Pancreas (tissue), 10 donors: ENCODE data around the gene C12orf60. TPM values are rescaled to one million over a fixed set of nuclear protein-coding genes. Genes with fewer than 3 reads are reported as not detected.

Experiments
- ATAC-seq, 4 donors: fragments of 200-7000 bp; cut with Tn5 transposase; one replicate each; pipeline versions ENCODE4 v1.8.0 to v1.9.1; 2020; ENCODE audit warnings: mild to moderate bottlenecking in 4 of 4, moderate library complexity in 4 of 4
- DNase-seq, 6 donors: peaks; one replicate each; pipeline ENCODE4 v3.0.0-alpha.2; 2020
- FAIRE-seq: peaks from 2 replicates; lab custom pipeline; 2012; peaks lifted over from hg19 to GRCh38; lab: Jason Lieb, UNC
- H3K27ac ChIP-seq, 4 donors: fragments of 200-600 bp; sonication (generic); 1 replicate in 3 of 4; 2 replicates in 1 of 4; pipeline versions ENCODE4 v1.5.0 to v1.8.0; 2020
- H3K27me3 ChIP-seq, 4 donors: fragments of 200-600 bp; one replicate each; pipeline ENCODE4 v1.8.0; 2021
- H3K36me3 ChIP-seq, 3 donors: fragments of 200-600 bp; sonication (generic) in 1 of 3; one replicate each; pipeline versions ENCODE4 v1.5.0 to v1.8.0; 2020 to 2021
- H3K4me1 ChIP-seq, 3 donors: fragments of 200-600 bp; one replicate each; pipeline ENCODE4 v1.8.0; 2021
- H3K4me3 ChIP-seq, 4 donors: fragments of 200-600 bp; sonication (generic) in 2 of 4; one replicate each; pipeline versions ENCODE4 v1.5.0 to v1.8.0; 2020 to 2021
- H3K9me3 ChIP-seq, 4 donors: fragments of 200-600 bp; one replicate each; pipeline ENCODE4 v1.8.0; 2021
- WGBS, 2 donors: extraction: QIAGEN DNeasy Blood & Tissue Kit; methylation state at CpG; one replicate each; pipeline ENCODE4 v1.1.7; 2013; 5-methylcytosine and 5-hydroxymethylcytosine counted together
- intact Hi-C, 3 donors: fragments of 100-400 bp; cut with DNase I; formaldehyde crosslinking; loops; one replicate each; pipeline versions ENCODE4 v1.11.1 to v1.14.2; 2022
- polyA plus RNA-seq, 2 donors: library from polyadenylated mRNA; stranded (reverse); fragments of 200-250 nt; gene quantifications; one replicate each; pipeline ENCODE4 v1.2.3, GENCODE V29; 2013
- total RNA-seq, 6 donors: library from RNA; stranded (reverse); fragmentation: NEBNext Ultra II Directional in 4 of 6; extraction: Animal tissue kit (Norgen Biotek cat#: 25700) in 4 of 6; gene quantifications; one replicate each; pipeline versions ENCODE4 v1.2.1 to v1.2.4, GENCODE V29; 2021 to 2023
- TF ChIP-seq, protein P1 (sequence below), 4 donors: fragments of 200-600 bp; sonication (generic) in 3 of 4; IDR thresholded peaks; one replicate each; pipeline versions ENCODE4 v1.5.0 to v1.8.0; 2021; ENCODE audit warnings: antibody characterized with exemption in 4 of 4
- donor health status: healthy with polysubstance abuse.
- donor health status: DM: no; HTN: no; CAD: no; lungs with moderate emphysema.
- donor health status: DM: no; HTN: no; CAD: no.
- donor health status: control.
- donor health status: control.
- donor health status: Bipolar disorder and iron deficiency.
- donor health status: DM: yes; HTN: yes; CAD: no.
- donor health status: DM: no; HTN: no; CAD: no.
- donor health status: DM: no; HTN: no; CAD: no.
- donor health status: DM: yes; HTN: yes; CAD: no.

C12orf60 gene
- total and polyA plus RNA-seq, 8 donors = 0.28 to 1.0 (median 0.62) TPM

DNA sequence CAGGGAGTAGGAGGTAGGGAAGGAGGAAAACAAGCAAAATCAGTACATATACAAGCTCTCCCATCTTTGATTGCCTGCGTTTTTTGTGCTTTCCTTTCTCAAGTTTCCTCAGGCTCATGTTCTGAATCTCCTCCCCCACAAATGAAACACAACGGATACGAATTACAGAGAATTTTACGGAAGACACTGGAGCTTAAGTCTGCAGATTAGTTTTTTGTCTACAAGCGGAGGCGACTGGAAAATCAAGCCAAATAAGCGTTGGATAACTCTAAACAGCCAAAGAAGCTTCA is 804 bp upstream of the C12orf60 start:
- WGBS, 2 donors = 0% methylated on average over 7 of the region's 7 CpGs
- DNase-seq = no peak

DNA sequence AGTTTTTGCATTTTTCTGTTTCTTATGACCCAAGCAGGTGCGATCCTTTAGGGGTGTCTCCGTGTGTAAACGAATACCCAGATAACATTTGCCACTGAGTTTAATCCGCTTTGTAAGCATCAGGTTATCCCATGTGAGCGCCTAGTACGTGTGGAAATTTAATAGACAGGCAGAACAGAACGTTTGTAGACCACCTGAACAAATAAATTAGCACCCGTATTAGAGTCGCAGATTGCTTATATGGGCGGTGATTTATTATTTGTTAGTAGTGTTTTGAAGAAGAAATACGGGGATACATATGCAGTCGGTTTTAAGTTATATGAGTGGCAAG is 325 bp downstream of the C12orf60 start:
- H3K27ac ChIP-seq = peak overlapping the region in 3 of 4 donors; percentile 42 to 87 (median 68)
- TF ChIP-seq, protein P1, sequence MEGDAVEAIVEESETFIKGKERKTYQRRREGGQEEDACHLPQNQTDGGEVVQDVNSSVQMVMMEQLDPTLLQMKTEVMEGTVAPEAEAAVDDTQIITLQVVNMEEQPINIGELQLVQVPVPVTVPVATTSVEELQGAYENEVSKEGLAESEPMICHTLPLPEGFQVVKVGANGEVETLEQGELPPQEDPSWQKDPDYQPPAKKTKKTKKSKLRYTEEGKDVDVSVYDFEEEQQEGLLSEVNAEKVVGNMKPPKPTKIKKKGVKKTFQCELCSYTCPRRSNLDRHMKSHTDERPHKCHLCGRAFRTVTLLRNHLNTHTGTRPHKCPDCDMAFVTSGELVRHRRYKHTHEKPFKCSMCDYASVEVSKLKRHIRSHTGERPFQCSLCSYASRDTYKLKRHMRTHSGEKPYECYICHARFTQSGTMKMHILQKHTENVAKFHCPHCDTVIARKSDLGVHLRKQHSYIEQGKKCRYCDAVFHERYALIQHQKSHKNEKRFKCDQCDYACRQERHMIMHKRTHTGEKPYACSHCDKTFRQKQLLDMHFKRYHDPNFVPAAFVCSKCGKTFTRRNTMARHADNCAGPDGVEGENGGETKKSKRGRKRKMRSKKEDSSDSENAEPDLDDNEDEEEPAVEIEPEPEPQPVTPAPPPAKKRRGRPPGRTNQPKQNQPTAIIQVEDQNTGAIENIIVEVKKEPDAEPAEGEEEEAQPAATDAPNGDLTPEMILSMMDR (IDR thresholded peaks at IDR 0.05) = no peak
- peaks cover 7 to 16% (median 11%) of the 10 kb centered on the region in 3 donors for H3K4me1 ChIP-seq
- DNase-seq = no peak
- peak; percentile 15 to 33 (median 24) for ATAC-seq
- intact Hi-C loops = no loop called here
- H3K9me3 ChIP-seq = no peaks in the 10 kb centered on the region
- 0 to 1% methylated on average over 12 of the region's 12 CpGs for WGBS, 2 donors
- no peak for FAIRE-seq
- peaks cover 0 to 7% (median 0%) of the 10 kb centered on the region in 3 donors for H3K36me3 ChIP-seq
- peak overlapping the region; percentile 23 to 88 (median 54) for H3K4me3 ChIP-seq
- H3K27me3 ChIP-seq = no peaks in the 10 kb centered on the region

More for the DNA sequence above, 804 bp upstream of the C12orf60 start:
- TF ChIP-seq, protein P1 (IDR thresholded peaks at IDR 0.05) = no peak
- H3K27ac ChIP-seq = peak overlapping the region; percentile 68 to 87 (median 77)
- H3K4me1 ChIP-seq = peaks cover 7 to 16% (median 11%) of the 10 kb centered on the region in 3 donors
- peaks cover 0 to 15% (median 2%) of the 10 kb centered on the region in 3 donors for H3K36me3 ChIP-seq
- FAIRE-seq = no peak
- H3K9me3 ChIP-seq = no peaks in the 10 kb centered on the region
- H3K4me3 ChIP-seq = peak overlapping the region; percentile 72 to 89 (median 84)
- no peaks in the 10 kb centered on the region for H3K27me3 ChIP-seq
- ATAC-seq = no peak
- intact Hi-C loops = no loop called here

DNA sequence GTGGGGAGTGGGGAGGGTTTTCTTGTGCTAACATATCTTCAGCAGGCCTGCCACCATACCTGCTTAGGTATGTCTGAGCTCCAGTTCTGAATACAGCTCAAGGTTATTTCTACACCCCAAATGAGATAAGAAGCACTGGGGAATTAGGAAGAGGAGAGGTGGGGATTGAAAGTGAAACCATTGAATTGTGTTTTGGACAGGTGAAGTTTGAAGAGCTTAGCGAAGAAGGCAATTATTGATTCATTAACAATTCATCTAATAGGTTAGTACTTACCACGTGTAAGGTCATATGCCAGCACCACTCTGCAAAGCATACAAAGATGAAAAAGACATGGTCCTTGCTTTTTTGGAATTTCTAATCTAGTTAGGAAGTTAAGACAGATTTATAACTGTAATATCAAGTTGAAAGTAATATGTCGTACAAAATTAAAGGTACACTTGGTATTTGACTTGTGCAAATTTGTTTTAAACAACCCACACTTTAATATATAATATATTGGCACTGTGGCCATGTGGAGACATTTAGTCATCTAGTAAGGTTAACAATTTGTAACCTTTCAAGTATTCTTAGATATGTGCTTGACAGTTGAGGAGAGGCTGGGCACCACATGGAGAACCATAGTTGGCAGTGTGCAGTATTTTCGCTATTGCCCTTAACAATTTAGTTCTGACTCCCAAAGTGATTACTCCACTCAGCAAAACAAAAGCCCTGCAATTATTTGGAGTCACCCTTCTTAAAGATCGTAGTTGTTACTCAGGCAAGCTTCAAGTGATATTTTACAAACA is 6.9 kb downstream of the C12orf60 start:
- no peak overlapping the region for H3K4me3 ChIP-seq
- no peak overlapping the region for H3K27ac ChIP-seq
- ATAC-seq (peak in 2 of 4 donors; percentile 27 to 42), FAIRE-seq (no peak), DNase-seq (no peak)
- 65 to 69% methylated on average over 5 of the region's 5 CpGs for WGBS, 2 donors
- no peaks in the 10 kb centered on the region for H3K27me3 ChIP-seq
- TF ChIP-seq, protein P1 (IDR thresholded peaks at IDR 0.05) = no peak
- H3K36me3 ChIP-seq = no peaks in the 10 kb centered on the region
- intact Hi-C loops = no loop called here
- peaks cover 0 to 6% (median 0%) of the 10 kb centered on the region in 3 donors for H3K4me1 ChIP-seq
- no peaks in the 10 kb centered on the region for H3K9me3 ChIP-seq

DNA sequence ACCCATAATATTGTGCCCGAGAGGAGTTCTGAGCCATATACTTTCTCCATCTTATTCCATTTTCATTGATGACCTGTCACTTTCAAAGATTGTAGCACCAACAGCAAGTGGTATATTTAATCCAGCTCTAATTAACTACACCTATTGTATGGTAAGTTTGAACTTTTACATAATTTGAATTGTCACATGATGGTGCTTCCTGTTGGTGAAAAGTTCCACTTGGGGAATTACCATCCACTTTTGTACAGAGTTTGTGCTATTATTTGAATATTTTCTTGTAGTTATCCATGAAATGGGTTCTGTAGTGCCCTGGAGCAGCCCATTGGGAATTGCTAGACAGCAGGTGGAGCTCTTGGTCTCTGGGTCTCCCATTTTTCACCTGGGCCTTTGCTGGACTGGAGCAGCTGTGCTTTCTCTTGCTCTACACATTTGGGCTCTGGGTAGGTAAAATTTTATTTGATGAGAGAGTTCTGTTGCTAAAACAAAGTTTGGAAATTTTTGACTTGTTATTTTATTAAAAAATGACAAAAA is 7.5 kb downstream of the C12orf60 start:
- ATAC-seq (peak; percentile 60 to 95 (median 88)), FAIRE-seq (no peak), DNase-seq (peak in 3 of 6 donors; percentile 19 to 43 (median 36))
- Histone ChIP-seq H3K36me3 (no peaks in the 10 kb centered on the region), H3K27me3 (no peaks in the 10 kb centered on the region), H3K4me1 (peaks cover 0 to 6% (median 0%) of the 10 kb centered on the region in 3 donors), H3K4me3 (no peak overlapping the region), H3K9me3 (no peaks in the 10 kb centered on the region), H3K27ac (no peak overlapping the region)
- WGBS, 2 donors = 83 to 88% methylated on average over 1 of the region's 1 CpG
- TF ChIP-seq, protein P1 (IDR thresholded peaks at IDR 0.05) = peak in 1 of 4 donors; percentile 23
- intact Hi-C loops = no loop called here

DNA sequence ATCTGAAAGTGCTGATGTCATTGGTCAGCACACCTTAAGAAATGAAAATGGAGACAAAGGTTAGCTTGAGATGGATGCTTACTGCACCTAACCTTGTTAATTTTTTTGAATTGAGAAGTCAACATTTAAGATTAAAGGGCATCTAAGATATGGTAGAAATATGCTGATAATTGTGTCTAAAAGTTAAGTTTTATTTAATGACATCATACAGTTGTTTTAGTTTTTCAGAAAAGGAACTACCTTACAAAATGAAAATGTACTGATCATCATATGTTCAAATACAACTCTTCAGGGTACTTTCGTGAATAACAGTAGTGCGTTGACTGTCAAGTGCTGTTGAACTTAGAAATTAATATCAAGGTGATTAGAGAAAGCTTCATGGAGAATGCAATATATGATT is 8.0 kb downstream of the C12orf60 start:
- Histone ChIP-seq H3K27ac (no peak overlapping the region), H3K27me3 (no peaks in the 10 kb centered on the region), H3K4me3 (no peak overlapping the region), H3K4me1 (peaks cover 0 to 6% (median 0%) of the 10 kb centered on the region in 3 donors), H3K9me3 (no peaks in the 10 kb centered on the region), H3K36me3 (no peaks in the 10 kb centered on the region)
- FAIRE-seq = no peak
- no peak for DNase-seq
- TF ChIP-seq, protein P1 (IDR thresholded peaks at IDR 0.05) = no peak
- 74 to 83% methylated on average over 2 of the region's 2 CpGs for WGBS, 2 donors
- no peak for ATAC-seq
- intact Hi-C loops = no loop called here
